Neural cell (in vitro differentiated cells): ENCODE measurements around the gene GUCY2C.

Source experiments
- POLR2AphosphoS5 ChIP-seq: IDR thresholded peaks from 2 replicates; pipeline ENCODE4 v1.6.1; 2012
- TF ChIP-seq, protein P1 (sequence below): IDR thresholded peaks from 2 replicates; pipeline ENCODE4 v1.6.1; 2012; ENCODE audit warnings: borderline replicate concordance

DNA sequence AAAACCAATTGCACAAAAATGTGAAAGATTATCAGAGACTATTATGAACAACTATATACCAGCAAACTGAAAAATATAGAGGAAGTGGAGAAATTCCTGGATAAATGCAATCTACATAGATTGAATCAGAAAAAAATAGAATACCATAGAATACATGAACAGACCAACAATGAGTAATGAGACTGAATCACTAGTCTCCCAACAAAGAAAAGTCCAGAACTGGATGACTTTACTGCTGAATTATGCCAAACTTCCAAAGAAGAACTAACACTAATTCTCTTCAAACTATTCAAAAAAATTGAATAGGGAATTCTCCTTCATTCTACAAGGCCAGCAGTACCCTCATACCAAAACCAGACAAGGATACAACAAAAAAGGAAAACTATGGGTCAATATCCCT, 60.6 kb downstream of the GUCY2C start:
- TF ChIP-seq, protein P1, sequence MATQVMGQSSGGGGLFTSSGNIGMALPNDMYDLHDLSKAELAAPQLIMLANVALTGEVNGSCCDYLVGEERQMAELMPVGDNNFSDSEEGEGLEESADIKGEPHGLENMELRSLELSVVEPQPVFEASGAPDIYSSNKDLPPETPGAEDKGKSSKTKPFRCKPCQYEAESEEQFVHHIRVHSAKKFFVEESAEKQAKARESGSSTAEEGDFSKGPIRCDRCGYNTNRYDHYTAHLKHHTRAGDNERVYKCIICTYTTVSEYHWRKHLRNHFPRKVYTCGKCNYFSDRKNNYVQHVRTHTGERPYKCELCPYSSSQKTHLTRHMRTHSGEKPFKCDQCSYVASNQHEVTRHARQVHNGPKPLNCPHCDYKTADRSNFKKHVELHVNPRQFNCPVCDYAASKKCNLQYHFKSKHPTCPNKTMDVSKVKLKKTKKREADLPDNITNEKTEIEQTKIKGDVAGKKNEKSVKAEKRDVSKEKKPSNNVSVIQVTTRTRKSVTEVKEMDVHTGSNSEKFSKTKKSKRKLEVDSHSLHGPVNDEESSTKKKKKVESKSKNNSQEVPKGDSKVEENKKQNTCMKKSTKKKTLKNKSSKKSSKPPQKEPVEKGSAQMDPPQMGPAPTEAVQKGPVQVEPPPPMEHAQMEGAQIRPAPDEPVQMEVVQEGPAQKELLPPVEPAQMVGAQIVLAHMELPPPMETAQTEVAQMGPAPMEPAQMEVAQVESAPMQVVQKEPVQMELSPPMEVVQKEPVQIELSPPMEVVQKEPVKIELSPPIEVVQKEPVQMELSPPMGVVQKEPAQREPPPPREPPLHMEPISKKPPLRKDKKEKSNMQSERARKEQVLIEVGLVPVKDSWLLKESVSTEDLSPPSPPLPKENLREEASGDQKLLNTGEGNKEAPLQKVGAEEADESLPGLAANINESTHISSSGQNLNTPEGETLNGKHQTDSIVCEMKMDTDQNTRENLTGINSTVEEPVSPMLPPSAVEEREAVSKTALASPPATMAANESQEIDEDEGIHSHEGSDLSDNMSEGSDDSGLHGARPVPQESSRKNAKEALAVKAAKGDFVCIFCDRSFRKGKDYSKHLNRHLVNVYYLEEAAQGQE = no peak
- TF ChIP-seq POLR2AphosphoS5 = no peak
